GM18870 (cell line): ENCODE data around the gene WNT1.

Source experiments
- ATAC-seq: cut with Tn5 transposase; IDR thresholded peaks from one replicate; pipeline ENCODE4 v1.9.1; 2021; ENCODE audit warnings: moderate library complexity; ENCODE audit not compliant: unreplicated experiment

Gene WNT1

DNA sequence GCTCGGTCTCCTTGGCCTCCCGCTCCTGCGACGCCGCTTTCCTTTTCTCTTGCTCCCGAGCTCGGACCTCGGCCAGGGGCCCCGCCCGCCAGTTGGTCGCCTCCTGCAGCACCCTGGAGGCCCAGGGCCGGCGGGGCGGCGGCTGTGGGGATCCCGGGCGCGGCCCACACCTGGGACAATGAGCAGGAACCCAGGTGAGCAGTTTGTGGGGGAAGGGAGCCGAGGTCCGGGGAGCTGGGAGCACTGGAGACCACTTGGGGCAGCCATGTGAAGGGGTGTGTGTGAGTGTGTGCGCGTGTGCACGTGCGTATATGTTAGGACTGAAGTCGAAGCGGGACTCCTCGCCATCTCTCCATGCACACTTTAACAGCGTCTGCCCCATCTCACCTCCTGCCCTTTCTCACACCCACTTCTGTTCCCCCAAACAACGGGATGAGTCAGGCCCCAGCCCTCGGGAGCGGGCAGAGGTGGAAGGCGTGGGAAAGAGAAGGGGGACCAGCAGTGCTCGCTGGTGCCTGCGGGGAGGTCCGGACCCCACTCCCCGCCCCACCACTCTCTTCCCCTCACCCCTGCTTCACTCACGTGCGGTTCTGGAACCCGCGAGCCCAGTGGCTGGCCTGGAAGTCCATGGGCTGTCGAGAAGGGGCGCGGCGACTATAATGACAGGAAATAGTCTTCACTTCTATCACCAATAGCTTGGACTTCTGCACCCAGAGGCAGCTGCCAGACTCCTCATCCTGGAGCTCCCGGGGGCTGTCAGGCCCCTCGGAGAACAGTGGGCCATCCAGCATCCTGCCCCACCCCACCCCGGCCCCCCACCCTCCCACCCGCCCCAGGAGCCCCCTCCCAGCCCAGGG is 20.6 kb downstream of the WNT1 start:
- ATAC-seq, result no peak

DNA sequence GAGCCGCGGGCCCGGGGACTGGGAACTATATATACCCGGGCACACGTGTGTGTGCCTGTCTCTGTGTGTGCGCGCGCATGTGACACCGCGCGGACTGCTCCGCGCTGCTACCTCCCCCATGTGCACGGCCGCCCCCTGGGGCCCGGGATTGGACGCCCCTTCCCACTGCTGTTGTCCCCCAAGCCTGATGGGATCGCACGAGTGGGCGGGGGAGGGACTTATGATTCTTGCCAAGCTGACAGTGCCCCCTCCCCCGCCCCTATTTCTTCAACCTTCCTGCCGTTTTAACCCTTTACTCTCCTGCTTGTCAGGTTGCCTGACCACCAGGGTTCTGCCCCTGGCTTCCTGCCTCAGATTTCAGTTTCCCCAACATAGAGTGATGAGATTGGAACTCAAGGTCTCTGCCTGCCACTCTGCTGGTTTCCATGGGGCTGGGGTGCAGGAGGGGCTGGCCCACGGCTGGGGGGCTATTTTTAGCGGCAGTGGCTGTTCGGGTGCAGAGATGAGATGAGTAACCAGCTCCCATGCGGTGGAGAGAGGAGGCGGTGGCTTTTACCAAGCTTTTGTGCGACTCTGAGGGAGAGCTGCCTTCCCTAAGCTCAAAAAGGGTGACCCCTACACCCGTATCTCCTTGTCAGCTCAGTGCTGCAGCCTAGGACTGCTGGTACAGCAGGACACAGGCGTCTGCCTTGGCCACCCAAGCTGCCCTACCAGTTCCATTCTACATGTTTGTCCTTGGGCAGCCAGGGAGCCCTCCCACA is 21.4 kb downstream of the WNT1 start, which contains the start of gene DDN:
TSS of gene DDN (minus strand) at position 5 of the 761 bp plus-strand sequence. CDS start 88 bp downstream, outside the sequence.
- no peak for ATAC-seq

DNA sequence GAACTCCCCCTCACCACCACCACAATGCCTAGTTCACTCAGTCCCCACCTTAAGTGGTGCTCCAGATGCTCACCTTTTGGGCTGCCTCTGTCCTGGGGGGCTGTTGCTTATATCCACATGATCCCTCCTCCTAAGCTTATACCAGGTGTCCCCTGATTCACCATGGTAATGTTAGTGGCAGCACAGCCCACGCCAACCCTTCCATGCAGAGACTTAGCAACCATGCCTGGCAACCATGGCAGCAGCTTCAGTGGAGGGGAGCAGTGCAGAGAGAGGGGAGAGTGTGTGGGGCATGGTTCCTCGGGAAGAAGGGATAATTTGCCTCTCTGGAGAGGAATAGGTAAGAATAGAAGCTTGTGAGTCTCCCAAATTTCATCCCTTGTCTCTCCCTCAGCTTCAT is 22.2 kb downstream of the WNT1 start:
- ATAC-seq, result no peak

DNA sequence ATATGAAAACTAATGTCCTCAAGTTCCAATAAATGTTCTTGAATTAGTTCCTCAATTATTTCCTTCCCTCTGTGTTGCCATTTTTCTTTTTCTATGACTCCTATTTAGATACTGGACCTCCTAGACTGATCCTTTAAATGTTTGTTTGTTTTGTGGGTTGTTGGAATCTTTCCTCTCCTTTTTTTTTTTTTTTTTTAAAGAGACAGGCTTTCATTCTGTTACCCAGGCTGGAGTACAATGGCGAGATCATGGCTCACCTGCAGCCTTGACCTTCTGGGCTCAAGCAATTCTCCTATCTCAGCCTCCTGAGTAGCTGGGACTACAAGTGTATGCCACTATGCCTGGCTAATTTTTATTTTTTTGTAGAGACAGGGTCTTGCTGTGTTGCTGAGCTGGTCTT is 30.8 kb downstream of the WNT1 start:
- ATAC-seq, result no peak

DNA sequence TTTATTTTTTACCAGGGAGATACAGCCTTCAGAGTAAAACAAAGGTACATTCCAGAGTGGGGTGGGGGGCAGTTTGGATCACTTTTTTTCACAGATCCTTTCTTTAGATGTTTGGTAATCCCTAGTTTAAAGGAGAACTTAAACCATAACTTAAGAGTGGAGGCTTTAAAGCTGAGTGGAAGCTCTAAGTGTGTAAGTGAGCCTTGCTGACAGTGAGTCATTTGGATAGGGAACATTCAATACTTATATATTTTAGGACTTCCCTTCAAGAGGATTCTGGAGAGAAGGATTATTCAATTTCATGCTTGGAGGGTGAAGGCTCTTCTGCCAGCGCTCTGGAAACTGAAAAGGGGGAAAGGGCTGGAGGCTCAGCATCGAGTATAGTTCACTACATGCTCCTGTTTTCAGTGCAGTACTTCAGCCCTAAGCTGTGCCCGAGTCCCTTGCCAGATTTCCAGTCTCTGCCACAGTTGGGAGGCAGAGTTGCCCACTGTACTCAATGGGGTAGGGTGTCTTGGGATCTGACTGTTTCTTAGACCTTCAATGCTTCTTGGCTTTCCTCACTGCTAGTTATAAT is 32.1 kb downstream of the WNT1 start:
- ATAC-seq, result no peak

DNA sequence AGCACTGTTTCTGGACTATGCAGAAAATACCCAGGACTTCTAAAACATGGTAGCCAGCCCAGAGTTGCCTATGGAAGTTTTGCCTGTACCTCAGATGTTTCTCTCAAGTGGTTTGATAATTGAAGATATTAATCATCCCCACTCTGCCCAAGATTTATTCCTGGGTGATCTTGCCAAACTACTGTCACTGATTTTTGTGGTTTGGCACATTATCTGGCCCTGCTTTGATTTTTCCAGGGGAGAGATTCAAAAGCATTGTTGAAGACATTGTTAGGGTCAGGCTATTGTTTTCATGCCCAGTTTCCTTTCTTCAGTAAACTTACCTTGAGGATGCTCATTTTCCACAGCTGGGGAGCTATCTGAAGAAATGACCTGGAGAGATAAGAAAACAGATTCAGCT is 34.6 kb downstream of the WNT1 start:
- no peak for ATAC-seq

DNA sequence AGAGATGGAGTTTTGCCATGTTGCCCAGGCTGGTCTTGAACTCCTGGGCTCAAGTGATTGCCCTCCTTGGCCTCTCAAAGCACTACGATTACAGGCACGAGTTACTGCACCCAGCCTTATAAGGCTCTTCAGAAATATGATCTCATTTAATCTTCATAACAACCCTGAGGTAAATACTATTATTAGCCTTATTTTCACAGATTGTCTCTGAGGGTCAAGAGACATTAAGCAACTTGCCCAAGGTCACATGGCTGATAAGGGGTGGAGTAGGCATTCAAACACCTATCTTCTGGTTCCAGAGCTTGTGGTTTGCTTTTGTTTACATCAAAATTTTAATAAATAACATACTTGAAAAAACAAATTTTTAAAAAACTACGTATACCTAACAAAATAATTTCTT is 35.3 kb downstream of the WNT1 start:
- no peak for ATAC-seq

DNA sequence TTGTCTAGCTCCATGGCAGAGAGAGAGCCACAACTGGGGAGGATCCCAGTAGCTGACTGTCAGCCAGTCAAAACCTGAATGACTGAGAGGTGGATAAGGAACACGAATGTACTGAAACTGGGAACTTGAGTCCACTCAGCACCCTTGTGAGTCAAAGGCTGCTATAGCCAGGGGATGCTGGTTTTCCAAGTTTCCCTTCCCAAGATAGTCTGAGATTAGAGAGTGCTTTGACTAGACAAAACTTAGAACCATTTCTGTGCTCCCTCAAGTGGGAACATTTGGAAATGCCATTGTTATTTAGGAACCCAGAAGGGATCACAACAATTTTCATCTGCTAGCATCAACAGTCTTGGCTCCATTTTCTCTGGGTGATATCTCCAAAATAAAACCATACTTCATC is 36.4 kb downstream of the WNT1 start:
- ATAC-seq, result no peak

DNA sequence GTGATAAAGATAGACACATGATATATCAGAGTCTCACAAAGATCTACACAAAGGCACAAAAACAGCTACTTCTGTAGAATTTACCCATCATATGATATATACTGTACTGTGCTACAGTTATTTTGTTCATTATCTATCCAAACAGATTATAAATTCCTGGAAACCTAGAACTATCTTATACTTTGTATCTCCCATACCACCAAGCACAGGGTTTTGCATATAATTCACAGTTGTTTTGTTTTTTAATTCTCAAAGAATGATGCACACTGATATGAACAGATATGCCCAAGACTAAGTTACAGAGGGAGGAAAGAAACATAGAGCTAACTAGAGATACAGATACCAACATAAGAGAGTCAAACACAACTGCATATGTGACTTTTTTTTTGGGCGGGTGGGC is 37.1 kb downstream of the WNT1 start:
- no peak for ATAC-seq

DNA sequence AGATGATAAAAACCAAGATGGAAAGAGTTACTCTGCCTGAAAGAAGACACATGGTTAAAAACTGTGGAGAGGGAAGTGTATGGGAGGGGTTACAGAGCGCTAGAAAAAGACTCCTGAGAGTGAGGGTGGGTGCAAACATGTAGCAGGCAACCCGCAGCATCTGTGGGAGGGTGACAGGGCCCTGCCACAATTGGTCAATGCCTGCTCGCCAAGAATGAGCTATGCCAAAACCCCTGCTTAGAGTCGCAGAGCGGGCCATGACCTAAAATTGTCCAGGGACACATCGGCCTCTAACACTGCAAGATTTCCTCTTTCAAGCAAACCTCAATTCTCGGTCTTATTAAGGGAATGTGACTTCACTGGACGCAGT is 39.8 kb downstream of the WNT1 start:
- ATAC-seq, result no peak

DNA sequence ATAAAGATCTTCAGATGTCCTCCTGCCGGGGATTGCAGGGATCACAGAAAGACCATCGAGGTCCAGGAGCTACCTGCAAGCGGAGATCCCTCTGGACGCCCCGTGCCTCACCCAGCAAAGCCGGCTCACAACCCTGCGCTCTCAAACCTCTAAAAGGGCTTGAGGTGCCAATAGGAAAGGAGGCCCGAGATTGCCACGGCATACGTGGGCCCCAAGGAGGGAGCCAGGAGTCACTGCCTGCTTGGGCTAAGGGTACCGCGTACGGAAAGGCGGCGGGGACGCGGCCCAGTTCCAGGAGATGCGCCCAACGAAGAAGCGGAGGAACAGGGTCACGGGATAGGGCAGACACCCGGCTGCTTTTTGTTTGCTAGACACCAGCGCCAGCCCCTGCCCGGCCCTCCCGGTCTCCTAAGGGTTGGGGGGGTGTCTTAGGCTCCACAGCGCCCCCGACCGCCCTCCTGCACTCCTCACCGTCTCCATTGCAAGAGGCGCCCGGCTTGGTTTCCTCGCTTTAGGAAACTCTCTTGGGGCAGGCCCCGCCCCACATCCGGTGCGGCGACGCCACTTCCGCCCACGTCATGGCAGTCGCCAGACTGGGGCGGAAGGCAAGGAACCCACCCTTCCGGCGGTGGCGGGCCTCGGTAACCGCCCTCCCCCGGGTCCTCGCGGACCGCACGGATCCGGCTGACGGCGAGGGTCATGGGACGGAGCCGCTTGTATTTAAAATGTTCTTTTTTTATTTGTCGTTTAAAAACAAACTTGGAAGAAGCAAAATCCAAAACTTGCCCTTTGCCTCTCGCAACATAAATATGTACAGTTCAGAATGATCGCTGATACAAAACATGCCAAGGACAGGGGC is 40.4 kb downstream of the WNT1 start, which contains the start of gene PRKAG1:
TSS of gene PRKAG1 (minus strand) at position 516 of the 859 bp plus-strand sequence. CDS start at position 480, 36 bp downstream.
- peak; percentile 86 for ATAC-seq

DNA sequence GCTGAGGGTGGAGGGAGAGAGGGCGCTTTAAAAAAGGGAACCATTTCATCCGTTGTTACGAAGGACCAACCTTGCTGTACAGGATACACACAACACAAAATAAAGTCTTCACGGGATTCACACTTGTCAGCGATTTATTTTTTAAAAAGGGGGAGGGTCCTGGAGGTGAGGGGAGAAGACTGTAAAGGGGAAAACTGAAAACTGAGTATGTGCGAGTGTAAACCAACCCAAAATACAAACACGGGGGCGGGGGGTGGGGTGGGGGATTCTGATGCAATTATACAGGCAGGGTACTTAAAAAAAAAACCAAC is 41.0 kb downstream of the WNT1 start:
- ATAC-seq, result no peak

DNA sequence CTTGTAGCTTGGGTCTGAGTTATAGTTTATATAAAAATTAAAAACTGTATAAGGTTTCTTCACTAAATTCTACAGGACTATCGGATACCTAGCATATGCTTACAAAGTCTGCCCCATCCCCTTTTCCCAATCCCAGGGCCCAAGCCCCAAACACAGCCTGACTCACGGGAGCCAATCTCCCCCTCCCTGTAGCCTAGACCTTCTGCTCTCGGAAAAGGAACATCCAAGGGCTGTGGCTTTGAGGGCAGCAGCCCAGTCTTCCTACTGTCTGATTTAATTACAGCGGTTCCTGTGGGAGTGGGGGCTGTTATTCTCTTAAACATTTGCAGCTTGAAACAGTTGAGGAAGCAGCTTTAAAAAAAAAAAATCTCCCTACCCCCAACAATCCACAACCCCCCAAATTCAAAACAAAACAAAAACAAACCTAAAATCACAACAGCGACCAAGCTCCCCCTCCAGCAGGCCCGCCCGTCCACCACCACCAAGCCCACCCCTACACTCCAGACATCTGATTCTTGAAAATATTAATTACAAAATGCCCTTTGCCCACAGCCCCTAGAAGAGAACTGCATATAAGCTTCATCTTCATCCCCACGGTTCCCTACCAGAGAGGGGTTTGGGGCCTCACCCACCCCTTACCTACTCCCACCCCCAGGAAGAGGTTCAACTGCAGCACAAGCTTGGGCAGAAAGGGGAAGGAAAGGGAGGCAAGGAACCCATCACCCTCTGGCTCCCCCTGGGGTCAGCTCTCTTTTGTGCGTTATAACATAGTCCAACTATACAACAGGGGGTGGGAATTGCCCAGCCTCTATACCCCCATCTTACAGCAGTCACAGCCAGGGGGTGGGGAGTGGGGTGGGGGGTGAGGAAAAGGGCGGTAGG is 41.6 kb downstream of the WNT1 start:
- ATAC-seq, result no peak

DNA sequence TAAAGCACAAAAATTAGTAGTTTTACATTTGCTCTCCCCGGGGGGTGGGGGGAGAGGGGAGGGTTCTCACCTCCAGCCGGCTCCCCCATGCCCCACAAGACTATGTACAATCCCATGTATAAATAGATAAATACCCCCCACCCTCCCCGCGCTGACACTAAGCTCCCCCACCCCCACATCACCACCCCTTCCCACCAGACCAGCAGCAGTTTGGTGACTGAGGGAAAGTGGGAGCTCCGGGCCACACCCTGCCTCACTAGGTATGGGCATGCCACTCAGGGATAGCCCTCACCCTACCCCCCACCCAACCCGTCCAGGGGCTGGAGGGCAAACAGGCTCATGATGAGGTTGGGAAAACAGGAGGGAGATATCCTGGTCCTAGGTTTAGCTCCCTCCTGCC is 42.3 kb downstream of the WNT1 start:
- ATAC-seq, result no peak

DNA sequence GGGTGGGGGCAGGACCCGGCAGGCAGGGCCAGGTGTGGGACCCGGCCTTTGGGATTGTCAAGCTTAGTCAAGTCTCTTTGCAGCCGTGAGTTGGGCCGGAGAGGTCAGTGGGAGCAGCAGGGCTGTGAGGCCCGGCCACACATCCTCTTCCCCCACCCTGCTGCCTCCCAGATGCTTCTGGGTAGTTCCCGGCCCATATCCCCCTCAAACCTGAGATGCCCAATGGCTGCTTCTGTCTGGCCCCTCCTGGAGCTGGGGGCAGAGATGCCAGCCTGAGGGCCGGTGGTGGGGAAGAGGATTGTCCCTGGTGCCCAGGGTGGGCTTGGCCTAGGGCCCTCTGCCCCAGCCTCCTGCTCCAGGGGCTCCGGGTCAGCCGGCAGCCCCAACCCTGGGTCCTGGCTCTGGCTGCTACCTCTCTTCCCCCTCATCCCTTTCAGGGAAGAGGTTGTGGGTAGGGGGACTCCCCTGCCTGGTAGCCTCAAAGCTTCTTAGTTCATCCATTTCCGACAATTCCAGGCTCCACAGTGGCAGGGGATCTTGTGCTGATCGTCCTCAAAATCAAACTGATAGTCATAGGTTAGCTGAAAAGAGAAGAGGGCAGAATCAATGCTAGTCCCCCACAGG is 43.3 kb downstream of the WNT1 start:
- ATAC-seq, result no peak

DNA sequence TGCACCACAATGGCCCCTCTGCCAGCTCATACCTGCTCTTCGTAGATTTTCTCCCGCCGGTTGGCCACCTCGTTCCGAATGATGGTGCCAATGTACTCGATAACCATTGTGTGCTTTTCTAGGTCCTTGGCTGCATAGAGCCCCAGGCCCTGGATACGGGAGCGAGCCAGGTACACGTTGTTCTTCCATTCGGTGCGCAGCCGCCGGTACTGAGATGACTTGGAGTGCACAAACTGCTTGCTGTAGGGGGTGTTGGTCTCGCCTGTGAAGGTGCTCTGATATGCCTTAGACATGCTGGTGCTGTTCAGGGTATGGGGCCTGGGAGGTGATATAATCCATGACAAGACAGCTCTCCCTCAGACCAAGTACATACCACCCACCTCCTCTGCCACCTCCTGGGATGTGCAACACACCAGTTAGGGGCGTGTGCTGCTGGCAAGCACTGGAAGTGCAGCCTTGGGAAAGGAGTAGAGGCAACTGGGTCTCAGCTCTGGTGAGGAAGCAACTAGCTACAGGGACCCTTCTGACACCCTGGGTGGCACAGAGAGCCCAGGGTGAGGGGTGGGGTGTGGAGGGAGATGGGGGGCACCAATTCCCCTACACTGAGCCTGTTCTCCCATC is 44.5 kb downstream of the WNT1 start:
- ATAC-seq, result no peak

DNA sequence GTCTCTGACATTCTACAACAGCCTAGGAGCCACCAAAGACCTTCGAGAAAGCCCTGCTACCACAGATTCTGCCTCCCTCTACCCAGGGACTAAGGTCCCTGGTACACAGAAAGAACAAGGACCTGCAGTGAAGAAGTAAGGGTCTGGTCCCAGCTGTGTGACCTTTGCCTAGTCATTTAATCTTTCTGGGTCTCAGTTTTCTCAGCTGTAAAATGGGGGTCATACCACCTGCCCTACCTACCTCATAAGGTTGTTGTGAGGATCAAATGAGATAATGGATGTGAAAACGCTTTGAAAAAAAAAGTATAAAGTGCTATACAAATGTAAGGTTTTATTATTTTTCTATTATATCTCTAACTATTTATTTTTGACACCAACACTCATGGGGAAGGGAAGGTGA is 45.7 kb downstream of the WNT1 start:
- ATAC-seq, result no peak

DNA sequence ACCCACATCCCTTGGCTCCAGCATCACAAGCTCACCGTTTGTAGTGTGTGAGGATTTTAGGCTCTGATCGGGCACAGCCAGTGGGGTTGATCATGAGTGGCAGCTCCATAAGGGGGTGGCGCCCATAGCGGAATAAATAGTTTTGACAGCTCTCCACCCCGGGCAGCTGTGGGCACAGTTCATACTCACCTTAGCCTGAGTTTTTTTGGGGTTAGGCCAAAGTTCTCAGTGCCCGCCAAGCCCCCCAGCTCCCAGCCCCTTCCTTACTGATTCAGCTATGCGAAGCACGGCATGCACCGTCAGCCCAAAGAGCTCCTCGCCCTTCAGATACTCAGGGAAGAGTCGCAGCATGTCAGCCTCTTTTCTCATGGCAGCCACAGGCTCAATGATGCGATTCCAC is 46.4 kb downstream of the WNT1 start:
- ATAC-seq, result no peak

DNA sequence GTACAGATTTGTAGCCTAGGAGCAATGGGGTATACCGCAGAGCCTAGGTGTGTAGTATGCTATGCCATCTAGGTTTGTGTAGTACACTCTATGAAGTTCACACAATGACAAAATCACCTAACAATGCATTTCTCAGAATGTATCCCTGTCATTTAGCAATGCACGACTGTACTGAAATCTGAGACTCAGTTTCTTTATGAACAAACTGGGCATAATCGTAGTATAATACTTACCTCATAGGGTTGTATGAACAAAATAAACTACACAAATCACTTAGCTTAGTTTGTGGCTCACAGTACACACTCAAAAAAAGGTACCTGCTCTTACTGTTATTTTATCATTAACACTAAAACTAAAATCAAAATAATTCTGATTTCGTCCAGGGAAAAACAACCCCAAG is 47.3 kb downstream of the WNT1 start:
- ATAC-seq, result no peak
